WTC11 (cell line): ENCODE data around the gene IL31. TPM values are rescaled to one million over a fixed set of nuclear protein-coding genes. Genes with fewer than 3 reads are reported as not detected.

Experiments used
- ATAC-seq: fragments of 200-7000 bp; cut with Tn5 transposase; 2 replicates; pipeline ENCODE4 v1.10.0; 2021; ENCODE audit warnings: mild to moderate bottlenecking, moderate library complexity
- Bru-seq: library from RNA; stranded (reverse); fragments of 400-500 nt; gene quantifications from one replicate; lab custom pipeline; 2021; lab: Mats Ljungman, UMichigan
- CTCF ChIA-PET: fragments of 300-600 bp; sonication (Branson Sonifier 250); formaldehyde crosslinking; loops from one replicate; lab custom pipeline; 2021; ENCODE audit warnings: antibody characterized with exemption; lab: Charles Lee
- POLR2A ChIA-PET: fragments of 350-600 bp; sonication (Branson Sonifier 250); formaldehyde crosslinking; loops from one replicate; lab custom pipeline; 2021; ENCODE audit warnings: antibody characterized with exemption; lab: Charles Lee
- DNase-seq: peaks from one replicate; pipeline ENCODE4 v3.0.0; 2021; ENCODE audit warnings: low spot score
- H3K27ac Mint-ChIP-seq: 2 replicates; pipeline ENCODE4 v1.8.0; 2021; ENCODE audit warnings: mixed read lengths
- H3K27me3 Mint-ChIP-seq: 2 replicates; pipeline ENCODE4 v1.8.0; 2021; ENCODE audit warnings: low read depth, mild to moderate bottlenecking, moderate library complexity, mixed read lengths
- H3K36me3 Mint-ChIP-seq: 2 replicates; pipeline ENCODE4 v1.8.0; 2021; ENCODE audit warnings: mixed read lengths
- H3K4me1 Mint-ChIP-seq: 2 replicates; pipeline ENCODE4 v1.8.0; 2022; ENCODE audit warnings: mixed read lengths
- H3K4me3 Mint-ChIP-seq: 2 replicates; pipeline ENCODE4 v1.8.0; 2021; ENCODE audit warnings: mild to moderate bottlenecking, moderate library complexity, mixed read lengths
- H3K9me3 Mint-ChIP-seq: 2 replicates; pipeline ENCODE4 v1.8.0; 2021; ENCODE audit warnings: mixed read lengths
- AR ChIP-seq: fragments of 250-450 bp; sonication (Bioruptor Pico); IDR thresholded peaks from 2 replicates; pipeline ENCODE4 v1.9.0; 2021; ENCODE audit warnings: mild to moderate bottlenecking
- CREB1 ChIP-seq: sonication (generic); formaldehyde crosslinking; IDR thresholded peaks from 2 replicates; pipeline ENCODE4 v1.8.0; 2023; ENCODE audit warnings: mild to moderate bottlenecking, missing genetic modification reagents
- ELF4 ChIP-seq: sonication (generic); formaldehyde crosslinking; IDR thresholded peaks from 2 replicates; pipeline ENCODE4 v1.8.1; 2022; ENCODE audit warnings: low read depth, mild to moderate bottlenecking, moderate library complexity, missing genetic modification reagents
- EMX1 ChIP-seq: fragments of 250-450 bp; sonication (Bioruptor Pico); IDR thresholded peaks from 2 replicates; pipeline ENCODE4 v1.8.0; 2021; ENCODE audit warnings: mild to moderate bottlenecking
- ERG ChIP-seq: fragments of 250-450 bp; sonication (Bioruptor Pico); IDR thresholded peaks from 2 replicates; pipeline ENCODE4 v1.8.0; 2021; ENCODE audit warnings: mild to moderate bottlenecking
- ETV6 ChIP-seq: sonication (generic); formaldehyde crosslinking; IDR thresholded peaks from 2 replicates; pipeline ENCODE4 v1.8.1; 2022; ENCODE audit warnings: mild to moderate bottlenecking, missing genetic modification reagents
- GTF2I ChIP-seq: fragments of 250-450 bp; sonication (Bioruptor Pico); conservative IDR thresholded peaks from 2 replicates; pipeline ENCODE4 v1.4.0; 2021; ENCODE audit warnings: mild to moderate bottlenecking
- HMGA2 ChIP-seq: fragments of 250-450 bp; sonication (Bioruptor Pico); IDR thresholded peaks from 2 replicates; pipeline ENCODE4 v1.4.0; 2021; ENCODE audit warnings: mild to moderate bottlenecking, moderate library complexity
- JAZF1 ChIP-seq: fragments of 250-450 bp; sonication (Bioruptor Pico); IDR thresholded peaks from 2 replicates; pipeline ENCODE4 v1.9.0; 2021; ENCODE audit warnings: moderate library complexity, mild to moderate bottlenecking, inconsistent platforms
- MLX ChIP-seq: sonication (generic); formaldehyde crosslinking; IDR thresholded peaks from 2 replicates; pipeline ENCODE4 v1.8.1; 2023; ENCODE audit warnings: mild to moderate bottlenecking, missing genetic modification reagents, moderate library complexity
- MYBL2 ChIP-seq: sonication (generic); formaldehyde crosslinking; IDR thresholded peaks from 2 replicates; pipeline ENCODE4 v1.8.1; 2023; ENCODE audit warnings: mild to moderate bottlenecking, moderate library complexity, missing genetic modification reagents
- NFYB ChIP-seq: sonication (generic); formaldehyde crosslinking; conservative IDR thresholded peaks from 2 replicates; pipeline ENCODE4 v1.8.0; 2022; ENCODE audit warnings: low read depth, missing genetic modification reagents
- NR1H2 ChIP-seq: sonication (generic); formaldehyde crosslinking; IDR thresholded peaks from 2 replicates; pipeline ENCODE4 v1.9.0; 2021; ENCODE audit warnings: mild to moderate bottlenecking, moderate library complexity, missing genetic modification reagents
- RELA ChIP-seq: sonication (generic); formaldehyde crosslinking; IDR thresholded peaks from 2 replicates; pipeline ENCODE4 v1.8.1; 2022; ENCODE audit warnings: missing genetic modification reagents, mild to moderate bottlenecking, borderline replicate concordance
- SMAD4 ChIP-seq: sonication (generic); formaldehyde crosslinking; IDR thresholded peaks from 2 replicates; pipeline ENCODE4 v1.8.0; 2022; ENCODE audit warnings: mild to moderate bottlenecking, missing genetic modification reagents
- TEAD1 ChIP-seq: sonication (generic); formaldehyde crosslinking; IDR thresholded peaks from 2 replicates; pipeline ENCODE4 v1.8.0; 2022; ENCODE audit warnings: mild to moderate bottlenecking, missing genetic modification reagents
- TP53 ChIP-seq: sonication (generic); formaldehyde crosslinking; IDR thresholded peaks from 2 replicates; pipeline ENCODE4 v1.8.1; 2023; ENCODE audit warnings: mild to moderate bottlenecking, missing genetic modification reagents
- ZNF263 ChIP-seq: sonication (generic); formaldehyde crosslinking; IDR thresholded peaks from 2 replicates; pipeline ENCODE4 v1.8.1; 2022; ENCODE audit warnings: low read depth, mild to moderate bottlenecking, moderate library complexity, missing genetic modification reagents
- ZNF281 ChIP-seq: sonication (generic); formaldehyde crosslinking; IDR thresholded peaks from 2 replicates; pipeline ENCODE4 v1.8.0; 2023; ENCODE audit warnings: mild to moderate bottlenecking, missing genetic modification reagents
- ZNF396 ChIP-seq: fragments of 250-450 bp; sonication (Bioruptor Pico); IDR thresholded peaks from 2 replicates; pipeline ENCODE4 v1.8.0; 2021; ENCODE audit warnings: mild to moderate bottlenecking, moderate library complexity, borderline replicate concordance
- ZNF671 ChIP-seq: fragments of 250-450 bp; sonication (Bioruptor Pico); IDR thresholded peaks from 2 replicates; pipeline ENCODE4 v1.8.0; 2021; ENCODE audit warnings: mild to moderate bottlenecking
- long read RNA-seq, 3 experiments: library from RNA in 1 of 3; library from capped mRNA in 1 of 3; library from polyadenylated mRNA in 1 of 3; unstranded in 2 of 3; stranded (forward) in 1 of 3; transcript quantifications; one replicate each; pipeline ENCODE4 v2.0.0, GENCODE V29; 2021
- total RNA-seq: library from RNA; stranded (reverse); gene quantifications from 3 replicates; pipeline ENCODE4 v1.2.3, GENCODE V29; 2021
- TF ChIP-seq, protein P1 (sequence below): fragments of 250-450 bp; sonication (Bioruptor Pico); IDR thresholded peaks from 2 replicates; pipeline ENCODE4 v1.9.0; 2021; ENCODE audit warnings: mild to moderate bottlenecking
- TF ChIP-seq, protein P2 (sequence below): sonication (generic); formaldehyde crosslinking; conservative IDR thresholded peaks from 2 replicates; pipeline ENCODE4 v1.8.1; 2022; ENCODE audit warnings: mild to moderate bottlenecking, missing genetic modification reagents
- TF ChIP-seq, protein P3 (sequence below): sonication (generic); formaldehyde crosslinking; IDR thresholded peaks from 2 replicates; pipeline ENCODE4 v1.8.0; 2022; ENCODE audit warnings: mild to moderate bottlenecking, missing genetic modification reagents
- TF ChIP-seq, protein P4 (sequence below): sonication (generic); formaldehyde crosslinking; IDR thresholded peaks from 2 replicates; pipeline ENCODE4 v1.8.1; 2022; ENCODE audit warnings: low read depth, missing genetic modification reagents, borderline replicate concordance

The IL31 gene
- total RNA-seq = not detected in 3 replicates
- Bru-seq, nascent RNA = not detected
- long read RNA-seq, experiment 1 = 0 reads
- long read RNA-seq, experiment 2 = 0 reads
- long read RNA-seq, experiment 3 = 0 reads

DNA sequence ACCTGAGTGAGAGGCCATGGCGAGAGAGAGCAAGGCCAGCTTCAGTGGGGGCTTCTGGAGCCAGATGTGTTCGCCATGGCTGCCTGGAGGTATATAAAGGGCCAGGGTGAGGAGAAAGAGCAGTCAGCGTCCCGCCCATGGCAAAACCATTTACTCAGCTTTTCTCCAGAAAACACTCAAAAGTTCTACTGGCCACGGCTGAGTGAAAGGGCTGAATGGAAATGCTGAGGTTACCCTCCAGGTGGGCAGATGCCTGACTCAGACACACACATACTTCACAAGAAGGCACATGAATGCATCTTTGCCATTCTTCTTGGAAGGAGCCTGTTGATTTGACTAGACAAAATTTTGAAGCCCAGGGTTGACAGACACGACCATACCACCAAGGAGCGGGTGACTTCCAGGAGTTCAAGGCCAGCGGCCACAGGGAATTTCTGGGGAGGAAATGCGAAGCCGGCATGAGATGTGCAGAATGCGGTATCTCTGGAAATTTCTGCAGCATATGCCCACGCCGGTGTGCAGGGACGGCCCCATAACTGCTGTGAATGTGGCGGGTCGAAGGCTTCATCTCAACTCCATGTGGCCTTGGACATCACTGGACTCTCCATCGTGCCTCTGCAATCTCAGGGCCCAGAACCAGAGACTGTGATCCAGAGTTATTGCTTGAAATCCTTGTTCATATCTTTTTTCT is at the start of gene IL31:
Gene IL31 (minus strand): TSS at position 67 of the 691 bp plus-strand sequence. CDS start 49 bp downstream, at position 18.
- Mint-ChIP-seq H3K36me3 (no peaks in the 10 kb centered on the region), H3K4me1 (no peaks in the 10 kb centered on the region), H3K27me3 (no peaks in the 10 kb centered on the region), H3K27ac (no peak within 1 kb of the TSS), H3K4me3 (no peak within 1 kb of the TSS), H3K9me3 (no peaks in the 10 kb centered on the region)
- POLR2A ChIA-PET = no interaction called here
- ATAC-seq (no peak), DNase-seq (no peak)
- TF ChIP-seq, protein P1, sequence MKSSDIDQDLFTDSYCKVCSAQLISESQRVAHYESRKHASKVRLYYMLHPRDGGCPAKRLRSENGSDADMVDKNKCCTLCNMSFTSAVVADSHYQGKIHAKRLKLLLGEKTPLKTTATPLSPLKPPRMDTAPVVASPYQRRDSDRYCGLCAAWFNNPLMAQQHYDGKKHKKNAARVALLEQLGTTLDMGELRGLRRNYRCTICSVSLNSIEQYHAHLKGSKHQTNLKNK (CRISPR knock-in tag) = no peak
- TF ChIP-seq GTF2I (CRISPR knock-in tag) = no peak
- no peak for TF ChIP-seq NFYB (CRISPR knock-in tag)
- TF ChIP-seq MYBL2 = no peak
- TF ChIP-seq, protein P2, sequence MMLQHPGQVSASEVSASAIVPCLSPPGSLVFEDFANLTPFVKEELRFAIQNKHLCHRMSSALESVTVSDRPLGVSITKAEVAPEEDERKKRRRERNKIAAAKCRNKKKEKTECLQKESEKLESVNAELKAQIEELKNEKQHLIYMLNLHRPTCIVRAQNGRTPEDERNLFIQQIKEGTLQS (CRISPR knock-in tag) = no peak
- TF ChIP-seq ZNF396 (CRISPR knock-in tag) = no peak
- no peak for TF ChIP-seq SMAD4
- TF ChIP-seq NR1H2 (CRISPR knock-in tag) = no peak
- TF ChIP-seq ZNF671 (CRISPR knock-in tag) = no peak
- TF ChIP-seq ZNF263 = no peak
- TF ChIP-seq MLX (CRISPR knock-in tag) = no peak
- no peak for TF ChIP-seq TP53 (CRISPR knock-in tag)
- no peak for TF ChIP-seq ETV6 (CRISPR knock-in tag)
- TF ChIP-seq, protein P3, sequence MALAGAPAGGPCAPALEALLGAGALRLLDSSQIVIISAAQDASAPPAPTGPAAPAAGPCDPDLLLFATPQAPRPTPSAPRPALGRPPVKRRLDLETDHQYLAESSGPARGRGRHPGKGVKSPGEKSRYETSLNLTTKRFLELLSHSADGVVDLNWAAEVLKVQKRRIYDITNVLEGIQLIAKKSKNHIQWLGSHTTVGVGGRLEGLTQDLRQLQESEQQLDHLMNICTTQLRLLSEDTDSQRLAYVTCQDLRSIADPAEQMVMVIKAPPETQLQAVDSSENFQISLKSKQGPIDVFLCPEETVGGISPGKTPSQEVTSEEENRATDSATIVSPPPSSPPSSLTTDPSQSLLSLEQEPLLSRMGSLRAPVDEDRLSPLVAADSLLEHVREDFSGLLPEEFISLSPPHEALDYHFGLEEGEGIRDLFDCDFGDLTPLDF (CRISPR knock-in tag) = no peak
- TF ChIP-seq, protein P4, sequence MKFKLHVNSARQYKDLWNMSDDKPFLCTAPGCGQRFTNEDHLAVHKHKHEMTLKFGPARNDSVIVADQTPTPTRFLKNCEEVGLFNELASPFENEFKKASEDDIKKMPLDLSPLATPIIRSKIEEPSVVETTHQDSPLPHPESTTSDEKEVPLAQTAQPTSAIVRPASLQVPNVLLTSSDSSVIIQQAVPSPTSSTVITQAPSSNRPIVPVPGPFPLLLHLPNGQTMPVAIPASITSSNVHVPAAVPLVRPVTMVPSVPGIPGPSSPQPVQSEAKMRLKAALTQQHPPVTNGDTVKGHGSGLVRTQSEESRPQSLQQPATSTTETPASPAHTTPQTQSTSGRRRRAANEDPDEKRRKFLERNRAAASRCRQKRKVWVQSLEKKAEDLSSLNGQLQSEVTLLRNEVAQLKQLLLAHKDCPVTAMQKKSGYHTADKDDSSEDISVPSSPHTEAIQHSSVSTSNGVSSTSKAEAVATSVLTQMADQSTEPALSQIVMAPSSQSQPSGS (CRISPR knock-in tag) = no peak
- TF ChIP-seq RELA = no peak
- TF ChIP-seq ELF4 = no peak
- no peak for TF ChIP-seq AR (CRISPR knock-in tag)
- CTCF ChIA-PET = no interaction called here

- Mint-ChIP-seq H3K4me3 (no peak overlapping the region), H3K36me3 (peaks cover 61% of the 10 kb centered on the region), H3K27ac (no peak overlapping the region), H3K9me3 (no peaks in the 10 kb centered on the region), H3K27me3 (no peaks in the 10 kb centered on the region), H3K4me1 (no peaks in the 10 kb centered on the region)
- ATAC-seq = no peak
- ChIA-PET POLR2A (no interaction called here), CTCF (no interaction called here)
- DNase-seq = no peak
- no peak for TF ChIP-seq MLX (CRISPR knock-in tag)
- no peak for TF ChIP-seq HMGA2 (CRISPR knock-in tag)
- TF ChIP-seq ZNF281 (CRISPR knock-in tag) = no peak
- no peak for TF ChIP-seq TEAD1 (CRISPR knock-in tag)
- no peak for TF ChIP-seq EMX1 (CRISPR knock-in tag)
- no peak for TF ChIP-seq JAZF1 (CRISPR knock-in tag)
- TF ChIP-seq ERG = no peak
- no peak for TF ChIP-seq CREB1 (CRISPR knock-in tag)
Observed at GRCh38 chr12:122216445-122216844, 42.4 kb upstream of the IL31 start.
